ENCODE data around the gene LPP. TPM values are rescaled to one million over a fixed set of nuclear protein-coding genes. Genes with fewer than 3 reads are reported as not detected.

The LPP gene
- total RNA-seq, 1 donor from 2014 or later: 218 TPM

- Histone ChIP-seq H3K36me3 (ENCODE audit: control insufficient read depth, insufficient read depth, low read length) (no peaks in the 10 kb centered on the region), H3K27me3 (ENCODE audit: control insufficient read depth, insufficient read depth, low read length) (no peaks in the 10 kb centered on the region), H3K4me3 (ENCODE audit: low read depth, low read length) (no peak overlapping the region)
- TF ChIP-seq, protein P1, sequence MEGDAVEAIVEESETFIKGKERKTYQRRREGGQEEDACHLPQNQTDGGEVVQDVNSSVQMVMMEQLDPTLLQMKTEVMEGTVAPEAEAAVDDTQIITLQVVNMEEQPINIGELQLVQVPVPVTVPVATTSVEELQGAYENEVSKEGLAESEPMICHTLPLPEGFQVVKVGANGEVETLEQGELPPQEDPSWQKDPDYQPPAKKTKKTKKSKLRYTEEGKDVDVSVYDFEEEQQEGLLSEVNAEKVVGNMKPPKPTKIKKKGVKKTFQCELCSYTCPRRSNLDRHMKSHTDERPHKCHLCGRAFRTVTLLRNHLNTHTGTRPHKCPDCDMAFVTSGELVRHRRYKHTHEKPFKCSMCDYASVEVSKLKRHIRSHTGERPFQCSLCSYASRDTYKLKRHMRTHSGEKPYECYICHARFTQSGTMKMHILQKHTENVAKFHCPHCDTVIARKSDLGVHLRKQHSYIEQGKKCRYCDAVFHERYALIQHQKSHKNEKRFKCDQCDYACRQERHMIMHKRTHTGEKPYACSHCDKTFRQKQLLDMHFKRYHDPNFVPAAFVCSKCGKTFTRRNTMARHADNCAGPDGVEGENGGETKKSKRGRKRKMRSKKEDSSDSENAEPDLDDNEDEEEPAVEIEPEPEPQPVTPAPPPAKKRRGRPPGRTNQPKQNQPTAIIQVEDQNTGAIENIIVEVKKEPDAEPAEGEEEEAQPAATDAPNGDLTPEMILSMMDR (IDR thresholded peaks at IDR 0.05; ENCODE audit: insufficient read depth, low read length, poor library complexity, severe bottlenecking): no peak
- no peak for DNase-seq (ENCODE audit: low read depth)
Observed at GRCh38 chr3:188309437-188310269, 155.7 kb downstream of the LPP start.

GRCh38 chr3:188310270-188310710, 156.3 kb downstream of the LPP start:
- DNase-seq (ENCODE audit: low read depth): no peak
- Histone ChIP-seq H3K27me3 (ENCODE audit: control insufficient read depth, insufficient read depth, low read length) (no peaks in the 10 kb centered on the region), H3K36me3 (ENCODE audit: control insufficient read depth, insufficient read depth, low read length) (no peaks in the 10 kb centered on the region), H3K4me3 (ENCODE audit: low read depth, low read length) (no peak overlapping the region)
- TF ChIP-seq, protein P1 (IDR thresholded peaks at IDR 0.05; ENCODE audit: insufficient read depth, low read length, poor library complexity, severe bottlenecking): no peak

DNA sequence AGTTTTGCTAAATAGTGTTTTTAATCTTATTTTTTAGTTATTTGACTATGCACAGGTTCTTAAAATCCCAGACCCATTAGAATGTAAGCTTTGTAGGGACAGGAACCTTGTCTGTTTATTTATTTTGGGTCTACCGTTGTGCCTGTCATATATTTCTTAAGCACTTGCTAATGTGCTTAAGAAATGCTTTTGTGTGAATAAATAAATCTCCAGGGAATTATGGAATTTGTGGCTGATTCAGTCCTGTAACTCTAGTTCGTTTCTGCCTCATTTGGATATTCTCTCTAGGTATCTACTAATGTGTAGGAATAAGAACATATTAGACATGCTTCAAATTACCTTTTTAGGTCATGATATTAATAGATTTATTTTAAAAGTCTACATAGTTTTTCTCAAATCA, 161.6 kb downstream of the LPP start:
- no peak for DNase-seq (ENCODE audit: low read depth)
- H3K27me3 ChIP-seq (ENCODE audit: control insufficient read depth, insufficient read depth, low read length): no peaks in the 10 kb centered on the region
- TF ChIP-seq, protein P1 (IDR thresholded peaks at IDR 0.05; ENCODE audit: insufficient read depth, low read length, poor library complexity, severe bottlenecking): no peak
- no peak overlapping the region for H3K4me3 ChIP-seq (ENCODE audit: low read depth, low read length)
- no peaks in the 10 kb centered on the region for H3K36me3 ChIP-seq (ENCODE audit: control insufficient read depth, insufficient read depth, low read length)

DNA sequence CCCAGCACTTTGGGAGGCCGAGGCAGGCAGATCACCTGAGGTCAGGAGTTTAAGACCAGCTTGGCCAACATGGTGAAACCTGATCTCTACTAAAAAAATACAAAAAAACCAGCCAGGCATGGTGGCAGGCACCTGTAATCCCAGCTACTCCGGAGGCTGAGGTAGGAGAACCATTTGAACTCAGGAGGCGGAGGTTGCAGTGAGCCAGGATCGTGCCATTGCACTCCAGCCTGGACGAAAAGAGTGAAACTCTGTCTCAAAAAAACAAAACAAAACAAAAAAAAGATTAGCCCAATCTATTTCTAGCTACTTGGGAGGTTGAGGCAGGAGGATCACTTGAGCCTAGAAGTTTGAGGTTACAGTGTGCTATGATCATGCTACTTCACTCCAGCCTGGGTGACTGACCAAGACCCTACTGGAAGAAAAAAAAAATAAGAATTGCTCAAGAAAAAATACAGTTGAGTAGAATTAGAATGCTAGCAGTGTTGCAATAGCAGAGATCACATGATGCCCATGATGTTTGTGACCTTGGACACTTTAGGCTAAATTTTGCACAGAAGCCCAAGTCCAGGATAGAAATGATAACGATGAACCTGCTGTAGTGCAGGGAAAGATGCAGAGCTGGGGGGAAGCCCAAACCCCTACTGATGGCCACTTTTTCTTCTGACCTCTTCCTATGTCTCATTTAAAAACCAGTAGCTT, 162.2 kb downstream of the LPP start:
- TF ChIP-seq, protein P1 (IDR thresholded peaks at IDR 0.05; ENCODE audit: insufficient read depth, low read length, poor library complexity, severe bottlenecking): no peak
- no peak for DNase-seq (ENCODE audit: low read depth)
- Histone ChIP-seq H3K27me3 (ENCODE audit: control insufficient read depth, insufficient read depth, low read length) (no peaks in the 10 kb centered on the region), H3K36me3 (ENCODE audit: control insufficient read depth, insufficient read depth, low read length) (no peaks in the 10 kb centered on the region), H3K4me3 (ENCODE audit: low read depth, low read length) (no peak overlapping the region)

GRCh38 chr3:188316723-188317070, 162.7 kb downstream of the LPP start:
- TF ChIP-seq, protein P1 (IDR thresholded peaks at IDR 0.05; ENCODE audit: insufficient read depth, low read length, poor library complexity, severe bottlenecking): no peak
- H3K36me3 ChIP-seq (ENCODE audit: control insufficient read depth, insufficient read depth, low read length): no peaks in the 10 kb centered on the region
- DNase-seq (ENCODE audit: low read depth): no peak
- no peaks in the 10 kb centered on the region for H3K27me3 ChIP-seq (ENCODE audit: control insufficient read depth, insufficient read depth, low read length)
- H3K4me3 ChIP-seq (ENCODE audit: low read depth, low read length): no peak overlapping the region

All from kidney epithelial cell (primary cell).